Peyer's patch (tissue), 4 donors: ENCODE measurements around the gene ANTXR1. TPM values are rescaled to one million over a fixed set of nuclear protein-coding genes. Genes with fewer than 3 reads are reported as not detected.

Experiments
- DNase-seq, 3 donors: peaks; one replicate each; pipeline ENCODE4 v3.0.0-alpha.2; 2017 to 2019
- H3K27ac ChIP-seq, 4 donors: fragments of 200-600 bp; sonication (generic); one replicate each; pipeline ENCODE4 v1.5.1; 2016 to 2019
- H3K27me3 ChIP-seq, 2 donors: fragments of 200-600 bp; sonication (generic); one replicate each; pipeline ENCODE4 v1.5.1; 2019
- H3K36me3 ChIP-seq, 3 donors: fragments of 200-600 bp; sonication (generic); one replicate each; pipeline ENCODE4 v1.5.1; 2016 to 2019
- H3K4me1 ChIP-seq, 4 donors: fragments of 200-600 bp; sonication (generic); one replicate each; pipeline ENCODE4 v1.5.1; 2016 to 2019
- H3K4me3 ChIP-seq, 4 donors: fragments of 200-600 bp; sonication (generic); 1 replicate in 3 of 4; 2 replicates in 1 of 4; pipeline ENCODE4 v1.5.1; 2016 to 2019; ENCODE audit warnings: mild to moderate bottlenecking in 1 of 4
- H3K9me3 ChIP-seq, 4 donors: fragments of 200-600 bp; sonication (generic); one replicate each; pipeline ENCODE4 v1.5.1; 2016 to 2019; ENCODE audit warnings: mild to moderate bottlenecking in 1 of 4
- POLR2A ChIP-seq, 2 donors: fragments of 450-650 bp; IDR thresholded peaks; one replicate each; pipeline ENCODE4 v1.5.1; 2017; ENCODE audit warnings: antibody characterized with exemption in 2 of 2, mild to moderate bottlenecking in 2 of 2, moderate library complexity in 2 of 2
- total RNA-seq, 4 donors: library from RNA; depleted of rRNA; stranded (reverse); fragments of >200 nt; gene quantifications; one replicate each; pipeline ENCODE4 v1.1.0, GENCODE V29; 2016
- TF ChIP-seq, protein P1 (sequence below), 6 experiments: fragments of 450-650 bp in 4 of 6; fragments of 200-600 bp in 2 of 6; sonication (generic) in 1 of 6; IDR thresholded peaks; one replicate each; pipeline ENCODE4 v1.5.1; 2017 to 2019; ENCODE audit warnings: antibody characterized with exemption in 6 of 6, mild to moderate bottlenecking in 3 of 6, moderate library complexity in 1 of 6

The ANTXR1 gene
- total RNA-seq, 4 donors from 2014 or later, result 5.4 to 39.6 (median 25.0) TPM

- Histone ChIP-seq H3K27me3 (no peaks in the 10 kb centered on the region), H3K27ac (peak overlapping the region; percentile 60 to 78 (median 74)), H3K4me3 (peak overlapping the region; percentile 44 to 65 (median 51)), H3K36me3 (no peaks in the 10 kb centered on the region), H3K4me1 (peaks cover 0 to 7% (median 4%) of the 10 kb centered on the region in 4 donors), H3K9me3 (no peaks in the 10 kb centered on the region)
- TF ChIP-seq, protein P1, sequence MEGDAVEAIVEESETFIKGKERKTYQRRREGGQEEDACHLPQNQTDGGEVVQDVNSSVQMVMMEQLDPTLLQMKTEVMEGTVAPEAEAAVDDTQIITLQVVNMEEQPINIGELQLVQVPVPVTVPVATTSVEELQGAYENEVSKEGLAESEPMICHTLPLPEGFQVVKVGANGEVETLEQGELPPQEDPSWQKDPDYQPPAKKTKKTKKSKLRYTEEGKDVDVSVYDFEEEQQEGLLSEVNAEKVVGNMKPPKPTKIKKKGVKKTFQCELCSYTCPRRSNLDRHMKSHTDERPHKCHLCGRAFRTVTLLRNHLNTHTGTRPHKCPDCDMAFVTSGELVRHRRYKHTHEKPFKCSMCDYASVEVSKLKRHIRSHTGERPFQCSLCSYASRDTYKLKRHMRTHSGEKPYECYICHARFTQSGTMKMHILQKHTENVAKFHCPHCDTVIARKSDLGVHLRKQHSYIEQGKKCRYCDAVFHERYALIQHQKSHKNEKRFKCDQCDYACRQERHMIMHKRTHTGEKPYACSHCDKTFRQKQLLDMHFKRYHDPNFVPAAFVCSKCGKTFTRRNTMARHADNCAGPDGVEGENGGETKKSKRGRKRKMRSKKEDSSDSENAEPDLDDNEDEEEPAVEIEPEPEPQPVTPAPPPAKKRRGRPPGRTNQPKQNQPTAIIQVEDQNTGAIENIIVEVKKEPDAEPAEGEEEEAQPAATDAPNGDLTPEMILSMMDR (IDR thresholded peaks at IDR 0.05), result no peak
- TF ChIP-seq POLR2A (IDR thresholded peaks at IDR 0.05), result no peak
- DNase-seq, result no peak
These were observed 1.2 kb downstream of the ANTXR1 start for GRCh38 chr2:69013840-69014821.

DNA sequence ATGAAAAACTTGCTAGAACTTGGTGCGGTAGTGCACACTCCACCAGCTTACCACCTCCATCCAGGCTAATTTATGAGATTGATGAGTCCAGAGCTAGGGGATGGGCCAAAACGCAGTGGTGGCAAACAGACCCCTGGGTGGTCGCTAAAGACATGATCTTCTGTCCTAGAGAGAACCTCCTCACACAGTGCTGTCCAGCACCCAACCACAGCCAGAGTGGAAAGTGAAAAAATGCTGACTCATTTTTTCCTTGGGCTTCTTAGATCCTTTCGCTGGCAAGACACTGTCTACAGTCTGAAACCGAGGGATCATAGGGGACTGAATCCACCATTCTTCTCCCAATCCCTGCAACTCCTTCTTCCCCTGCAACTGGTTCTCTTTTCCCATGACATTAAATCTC lies 4.1 kb downstream of the ANTXR1 start:
- no peak overlapping the region for H3K27ac ChIP-seq
- no peaks in the 10 kb centered on the region for H3K27me3 ChIP-seq
- H3K4me3 ChIP-seq, result no peak overlapping the region
- no peak for TF ChIP-seq POLR2A (IDR thresholded peaks at IDR 0.05)
- TF ChIP-seq, protein P1 (IDR thresholded peaks at IDR 0.05), result no peak
- H3K36me3 ChIP-seq, result no peaks in the 10 kb centered on the region
- DNase-seq, result no peak
- no peaks in the 10 kb centered on the region for H3K9me3 ChIP-seq
- peaks cover 0 to 18% (median 5%) of the 10 kb centered on the region in 4 donors for H3K4me1 ChIP-seq

DNA sequence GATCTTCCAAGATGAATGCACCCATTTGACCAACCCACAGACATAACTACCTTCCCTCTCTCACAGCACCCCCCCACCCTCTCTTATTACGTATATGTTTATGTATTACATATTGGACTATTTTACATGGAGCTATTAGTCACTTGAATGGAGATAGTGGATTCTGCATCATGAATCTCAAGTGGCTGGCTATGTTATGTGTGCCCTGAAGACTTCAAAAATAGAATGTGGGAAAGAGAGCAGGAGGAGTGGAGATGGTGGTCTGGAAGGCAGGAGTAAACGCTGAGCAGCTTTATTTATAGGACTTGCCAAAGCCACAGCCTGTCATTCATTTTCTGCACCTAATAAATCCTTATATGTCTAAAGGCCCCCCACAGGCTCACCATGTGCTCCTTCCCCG lies 4.9 kb downstream of the ANTXR1 start:
- TF ChIP-seq, protein P1 (IDR thresholded peaks at IDR 0.05), result no peak
- TF ChIP-seq POLR2A (IDR thresholded peaks at IDR 0.05), result no peak
- H3K27me3 ChIP-seq, result no peaks in the 10 kb centered on the region
- DNase-seq, result no peak
- no peaks in the 10 kb centered on the region for H3K9me3 ChIP-seq
- no peaks in the 10 kb centered on the region for H3K36me3 ChIP-seq
- no peak overlapping the region for H3K4me3 ChIP-seq
- peaks cover 0 to 18% (median 5%) of the 10 kb centered on the region in 4 donors for H3K4me1 ChIP-seq
- no peak overlapping the region for H3K27ac ChIP-seq

DNA sequence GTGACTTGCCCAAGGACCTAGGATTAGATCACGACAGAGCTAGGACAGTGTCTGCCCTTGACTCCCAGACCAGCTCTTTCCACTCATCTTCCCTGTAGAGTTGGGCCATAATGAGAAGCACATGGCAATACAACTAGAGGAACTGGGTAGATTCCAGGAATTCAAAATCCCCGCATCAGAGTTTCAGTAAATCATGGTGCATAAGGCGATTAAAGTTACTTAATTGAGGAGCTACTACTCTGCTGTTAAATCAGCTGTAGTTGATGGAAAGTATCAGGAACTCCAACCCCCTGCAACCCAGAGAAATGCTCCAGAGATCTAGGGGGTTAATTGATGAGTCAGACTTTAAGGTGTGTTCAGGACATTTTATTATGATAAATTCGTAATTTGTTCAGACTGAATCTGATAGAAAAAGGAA lies 5.7 kb downstream of the ANTXR1 start:
- H3K27ac ChIP-seq, result no peak overlapping the region
- TF ChIP-seq, protein P1 (IDR thresholded peaks at IDR 0.05), result no peak
- no peak for TF ChIP-seq POLR2A (IDR thresholded peaks at IDR 0.05)
- no peaks in the 10 kb centered on the region for H3K36me3 ChIP-seq
- H3K4me1 ChIP-seq, result peaks cover 0 to 12% (median 0%) of the 10 kb centered on the region in 4 donors
- no peaks in the 10 kb centered on the region for H3K27me3 ChIP-seq
- no peak for DNase-seq
- H3K9me3 ChIP-seq, result no peaks in the 10 kb centered on the region
- H3K4me3 ChIP-seq, result no peak overlapping the region

- no peak overlapping the region for H3K27ac ChIP-seq
- H3K9me3 ChIP-seq, result no peaks in the 10 kb centered on the region
- no peak for DNase-seq
- peaks cover 0 to 12% (median 0%) of the 10 kb centered on the region in 4 donors for H3K4me1 ChIP-seq
- TF ChIP-seq, protein P1 (IDR thresholded peaks at IDR 0.05), result no peak
- TF ChIP-seq POLR2A (IDR thresholded peaks at IDR 0.05), result no peak
- H3K27me3 ChIP-seq, result no peaks in the 10 kb centered on the region
- H3K4me3 ChIP-seq, result no peak overlapping the region
- no peaks in the 10 kb centered on the region for H3K36me3 ChIP-seq
These were observed 7.8 kb downstream of the ANTXR1 start for GRCh38 chr2:69020496-69021426.
